Cardiac muscle cell (in vitro differentiated cells and primary cell): ENCODE data around the gene PSAPL1. TPM values are rescaled to one million over a fixed set of nuclear protein-coding genes. Genes with fewer than 3 reads are reported as not detected.

Experiments
- DNase-seq, 2 donors: peaks; one replicate each; pipeline versions ENCODE4 v3.0.0 to v3.0.0-alpha.2; 2010 to 2017; ENCODE audit warnings: low read depth in 1 of 2, low spot score in 1 of 2
- H3K27ac ChIP-seq: fragments of 200-600 bp; sonication (generic); 2 replicates; pipeline ENCODE4 v1.5.1; 2016
- H3K27me3 ChIP-seq: fragments of 200-600 bp; sonication (generic); 2 replicates; pipeline ENCODE4 v1.6.0; 2016; ENCODE audit warnings: control low read depth
- H3K36me3 ChIP-seq: fragments of 200-600 bp; sonication (generic); 2 replicates; pipeline ENCODE4 v1.5.1; 2016; ENCODE audit warnings: control low read depth
- H3K4me1 ChIP-seq: fragments of 200-600 bp; sonication (generic); 2 replicates; pipeline ENCODE4 v1.8.1; 2017; ENCODE audit warnings: low read depth, mild to moderate bottlenecking, mixed run types
- H3K4me3 ChIP-seq: fragments of 200-600 bp; sonication (generic); 2 replicates; pipeline ENCODE4 v1.5.1; 2016; ENCODE audit warnings: mild to moderate bottlenecking
- H3K9me3 ChIP-seq: fragments of 200-600 bp; sonication (generic); 2 replicates; pipeline ENCODE4 v1.5.1; 2017; ENCODE audit warnings: low read depth, mild to moderate bottlenecking, control low read depth
- CTCF ChIP-seq: IDR thresholded peaks from 2 replicates; pipeline ENCODE4 v1.5.1; 2012; ENCODE audit warnings: low read depth, mild to moderate bottlenecking, low read length
- polyA plus RNA-seq: library from polyadenylated mRNA; unstranded; fragments of >200 nt; fragmentation: Nextera tagmentation; extraction: Ambion mirVana; gene quantifications from 2 replicates; pipeline ENCODE4 v1.2.1, GENCODE V29; 2016
- total RNA-seq: library from RNA; depleted of rRNA; stranded (reverse); fragments of >200 nt; gene quantifications from 2 replicates; pipeline ENCODE4 v1.2.3, GENCODE V29; 2016

PSAPL1 gene
- total and polyA plus RNA-seq, 2 experiments from 2014 or later = 3.5 to 4.4 TPM

DNA sequence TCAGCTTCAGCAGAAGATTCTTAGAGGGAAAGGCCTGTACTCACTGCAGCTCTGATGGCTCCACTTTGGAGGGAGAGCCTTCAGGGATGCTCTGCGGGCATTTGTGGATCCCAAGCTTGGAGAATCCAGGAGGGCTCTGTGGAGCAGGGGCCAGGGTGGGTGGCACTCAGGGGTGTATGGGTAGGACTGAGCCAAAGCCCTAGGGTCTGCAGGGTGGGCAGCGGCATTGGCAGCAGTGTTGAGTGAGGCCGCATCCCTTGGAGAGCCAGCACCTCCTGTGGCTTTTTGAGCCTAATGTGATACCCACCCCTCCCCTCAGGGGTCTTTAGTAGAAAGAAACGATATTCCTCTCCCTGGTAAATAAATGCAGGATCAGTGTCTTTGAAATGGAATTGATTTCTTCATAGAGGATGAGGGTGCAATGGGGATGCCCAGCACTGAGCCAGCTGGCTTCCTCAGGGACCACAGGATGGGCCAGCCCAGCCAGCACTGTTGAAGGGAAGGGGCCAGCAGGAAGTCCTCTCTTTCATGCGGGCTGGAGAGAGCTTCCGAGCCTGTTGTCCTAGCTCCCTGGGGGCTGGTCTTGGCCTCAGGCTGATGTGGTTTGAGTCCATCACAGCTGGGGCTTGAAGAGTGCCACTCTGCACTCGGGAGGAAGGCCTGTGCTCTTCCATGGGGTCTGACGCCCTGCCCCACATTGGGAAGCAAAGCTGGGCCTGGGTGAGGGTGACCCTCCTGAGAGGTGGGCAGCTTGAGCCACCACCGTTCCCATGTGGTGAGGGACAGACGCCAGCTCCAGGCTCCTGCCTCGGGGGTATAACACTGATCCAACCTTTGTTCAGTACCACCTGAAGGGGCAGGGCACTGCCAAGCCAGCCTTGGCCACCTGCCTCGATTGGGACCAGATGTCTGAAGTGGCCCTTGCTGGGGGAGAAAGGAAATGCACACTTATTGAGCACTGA, 49.5 kb downstream of the PSAPL1 start:
- no peak for TF ChIP-seq CTCF
- Histone ChIP-seq H3K27me3 (no peaks in the 10 kb centered on the region), H3K9me3 (no peaks in the 10 kb centered on the region), H3K27ac (no peak overlapping the region), H3K36me3 (no peaks in the 10 kb centered on the region), H3K4me3 (no peak overlapping the region), H3K4me1 (no peaks in the 10 kb centered on the region)
- DNase-seq = no peak

- no peak for TF ChIP-seq CTCF
- Histone ChIP-seq H3K9me3 (no peaks in the 10 kb centered on the region), H3K27me3 (no peaks in the 10 kb centered on the region), H3K27ac (no peak overlapping the region), H3K4me1 (no peaks in the 10 kb centered on the region), H3K36me3 (no peaks in the 10 kb centered on the region), H3K4me3 (no peak overlapping the region)
- no peak for DNase-seq
These were observed 50.5 kb downstream of the PSAPL1 start for GRCh38 chr4:7384003-7384928.

DNA sequence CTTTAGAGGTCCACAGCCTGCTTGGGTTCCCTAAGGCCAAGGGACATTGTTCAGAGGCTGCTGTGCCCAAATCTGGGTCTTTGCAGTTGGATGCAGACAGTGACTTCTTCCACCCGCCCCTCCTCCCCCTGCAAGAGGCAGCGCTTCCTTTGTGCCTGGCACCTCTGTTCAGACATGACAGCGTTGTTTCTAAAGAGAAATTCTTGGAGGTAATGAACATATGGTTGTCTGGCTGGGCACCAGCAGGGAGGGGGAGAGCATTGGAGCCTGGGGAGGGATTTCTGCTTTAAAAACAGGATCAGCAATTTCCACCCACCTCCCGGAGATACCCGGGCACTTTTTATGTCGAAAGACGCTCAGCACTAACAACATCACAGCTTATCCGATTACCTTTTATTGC, 51.5 kb downstream of the PSAPL1 start:
- no peaks in the 10 kb centered on the region for H3K36me3 ChIP-seq
- H3K27ac ChIP-seq = no peak overlapping the region
- DNase-seq = no peak
- no peaks in the 10 kb centered on the region for H3K4me1 ChIP-seq
- no peak overlapping the region for H3K4me3 ChIP-seq
- no peaks in the 10 kb centered on the region for H3K27me3 ChIP-seq
- H3K9me3 ChIP-seq = no peaks in the 10 kb centered on the region
- TF ChIP-seq CTCF = no peak

GRCh38 chr4:7382634-7383014, 52.1 kb downstream of the PSAPL1 start:
- Histone ChIP-seq H3K36me3 (no peaks in the 10 kb centered on the region), H3K27me3 (no peaks in the 10 kb centered on the region), H3K4me3 (no peak overlapping the region), H3K27ac (no peak overlapping the region), H3K9me3 (no peaks in the 10 kb centered on the region), H3K4me1 (no peaks in the 10 kb centered on the region)
- TF ChIP-seq CTCF = no peak
- no peak for DNase-seq

DNA sequence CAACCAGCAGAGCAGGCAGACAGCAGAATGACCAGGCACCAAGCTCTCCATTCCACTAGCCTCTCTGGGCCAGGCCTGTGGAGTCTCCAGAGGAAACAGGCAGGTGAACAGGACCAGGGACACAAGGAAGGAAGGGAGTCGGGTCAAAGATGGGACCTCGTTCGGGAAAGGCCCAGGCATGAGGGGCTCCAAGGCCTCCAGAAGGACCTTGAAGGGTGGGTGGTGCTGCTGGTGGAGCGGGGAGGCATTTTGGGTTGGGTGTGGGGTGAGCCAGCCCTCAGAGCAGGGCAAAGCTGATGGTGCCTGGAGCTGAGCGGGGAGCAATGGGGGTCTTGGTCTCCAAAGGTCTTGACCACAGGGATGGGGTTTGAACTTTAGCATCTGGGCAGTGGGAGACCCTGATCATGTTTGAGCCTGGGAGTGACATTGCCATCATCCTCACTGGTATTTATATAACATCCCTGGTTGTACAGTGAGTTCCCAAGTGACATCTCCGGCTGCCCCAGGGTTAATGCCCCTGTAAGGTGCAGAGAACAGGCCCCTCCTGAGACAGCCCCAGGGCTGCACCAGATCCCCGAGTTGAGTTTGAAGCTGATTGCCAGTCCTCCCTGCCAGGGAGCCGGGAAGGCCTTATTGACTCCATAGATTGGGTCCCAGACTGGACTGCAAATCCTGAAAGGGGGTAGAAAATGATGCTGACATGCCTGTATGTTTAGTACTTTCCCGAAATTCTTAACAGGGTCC, 52.7 kb downstream of the PSAPL1 start:
- Histone ChIP-seq H3K27me3 (no peaks in the 10 kb centered on the region), H3K36me3 (no peaks in the 10 kb centered on the region), H3K4me1 (no peaks in the 10 kb centered on the region), H3K9me3 (no peaks in the 10 kb centered on the region), H3K27ac (no peak overlapping the region), H3K4me3 (no peak overlapping the region)
- no peak for TF ChIP-seq CTCF
- DNase-seq = no peak
